NCI-H2107 (cell line): Measurements from ENCODE around the gene HSF5.
"Not testable (repeated sequence)": the region's sequence is repeated elsewhere in the genome, so short reads cannot be mapped to it uniquely, and the experiment has no call there.

Experiments used
- DNase-seq: peaks from one replicate; lab custom pipeline; 2025; lab: John Stamatoyannopoulos, UW

Gene HSF5

GRCh38 chr17:58412961-58413586 lies 75.1 kb downstream of the HSF5 start:
- no peak for DNase-seq

- no peak for DNase-seq
These were observed 76.0 kb downstream of the HSF5 start for GRCh38 chr17:58412064-58412703.

GRCh38 chr17:58411408-58411894 lies 76.8 kb downstream of the HSF5 start:
- no peak for DNase-seq

GRCh38 chr17:58410714-58411407 lies 77.3 kb downstream of the HSF5 start:
- DNase-seq: no peak

GRCh38 chr17:58409432-58409831 lies 78.8 kb downstream of the HSF5 start:
- DNase-seq: no peak

GRCh38 chr17:58403311-58403710 lies 84.9 kb downstream of the HSF5 start:
- no peak for DNase-seq

- no peak for DNase-seq
These were observed 85.5 kb downstream of the HSF5 start for GRCh38 chr17:58402679-58403078.

- no peak for DNase-seq
These were observed 86.2 kb downstream of the HSF5 start for GRCh38 chr17:58402047-58402446.

- peak; percentile 10 for DNase-seq
These were observed 86.9 kb downstream of the HSF5 start for GRCh38 chr17:58401287-58401686.

GRCh38 chr17:58400826-58401225 lies 87.4 kb downstream of the HSF5 start:
- DNase-seq: no peak

- no peak for DNase-seq
These were observed 88.2 kb downstream of the HSF5 start for GRCh38 chr17:58399974-58400373.

GRCh38 chr17:58398574-58399266 lies 89.5 kb downstream of the HSF5 start:
- DNase-seq: no peak

GRCh38 chr17:58397421-58397820 lies 90.8 kb downstream of the HSF5 start:
- not testable (repeated sequence) for DNase-seq

GRCh38 chr17:58396173-58396572 lies 92.0 kb downstream of the HSF5 start:
- DNase-seq: no peak

- no peak for DNase-seq
These were observed 93.5 kb downstream of the HSF5 start for GRCh38 chr17:58394534-58395223.

GRCh38 chr17:58391302-58391984 lies 96.8 kb downstream of the HSF5 start:
- DNase-seq: peak; percentile 84

- no peak for DNase-seq
These were observed 97.3 kb downstream of the HSF5 start for GRCh38 chr17:58390884-58391283.

- no peak for DNase-seq
These were observed 99.7 kb downstream of the HSF5 start for GRCh38 chr17:58388302-58389190.

GRCh38 chr17:58387834-58388233 lies 100.4 kb downstream of the HSF5 start:
- no peak for DNase-seq

- DNase-seq: no peak
These were observed 101.5 kb downstream of the HSF5 start for GRCh38 chr17:58386708-58387107.
